DOHH2 (cell line): ENCODE data around the gene TFCP2L1.

Experiments
- H3F3A ChIP-seq: fragments of 200-600 bp; sonication (generic), shearing (Covaris generic); 2 replicates; pipeline ENCODE4 v1.6.0; 2016; ENCODE audit warnings: antibody characterized with exemption, mild to moderate bottlenecking; ENCODE audit not compliant: control insufficient read depth, insufficient read depth
- H3K27ac ChIP-seq: fragments of 200-600 bp; sonication (generic); 2 replicates; pipeline ENCODE4 v1.5.1; 2014; ENCODE audit warnings: low read depth, mild to moderate bottlenecking, low read length, moderate library complexity
- H3K27me3 ChIP-seq: fragments of 200-600 bp; sonication (generic); 2 replicates; pipeline ENCODE4 v1.6.1; 2014; ENCODE audit warnings: mild to moderate bottlenecking, low read length, mixed read lengths; ENCODE audit not compliant: control insufficient read depth
- H3K36me3 ChIP-seq: fragments of 200-600 bp; sonication (generic); 2 replicates; pipeline ENCODE4 v1.6.1; 2014; ENCODE audit warnings: mild to moderate bottlenecking, low read length, moderate library complexity, mixed read lengths; ENCODE audit not compliant: control insufficient read depth
- H3K4me1 ChIP-seq: fragments of 200-600 bp; sonication (generic); 2 replicates; pipeline ENCODE4 v1.6.1; 2014; ENCODE audit warnings: mild to moderate bottlenecking, low read length, mixed read lengths; ENCODE audit not compliant: control insufficient read depth
- H3K4me2 ChIP-seq: fragments of 200-600 bp; sonication (generic); 2 replicates; pipeline ENCODE4 v1.6.0; 2014; ENCODE audit warnings: mild to moderate bottlenecking, low read length, moderate library complexity
- H3K4me3 ChIP-seq: fragments of 200-600 bp; sonication (generic); 2 replicates; pipeline ENCODE4 v1.5.1; 2014; ENCODE audit warnings: mild to moderate bottlenecking, low read length, mixed read lengths
- H3K79me2 ChIP-seq: fragments of 200-600 bp; sonication (generic); 2 replicates; pipeline ENCODE4 v1.6.1; 2014; ENCODE audit warnings: mild to moderate bottlenecking, low read length, mixed read lengths; ENCODE audit not compliant: control insufficient read depth
- H3K9me2 ChIP-seq: fragments of 200-600 bp; sonication (generic); replicated peaks from 2 replicates; pipeline ENCODE4 v1.6.1; 2014; ENCODE audit warnings: mild to moderate bottlenecking, low read length, mixed read lengths; ENCODE audit not compliant: control insufficient read depth
- H3K9me3 ChIP-seq: fragments of 200-600 bp; sonication (generic); 2 replicates; pipeline ENCODE4 v1.6.1; 2014; ENCODE audit warnings: antibody characterized with exemption, low read length, mixed read lengths; ENCODE audit not compliant: control insufficient read depth, insufficient read depth
- H4K20me1 ChIP-seq: fragments of 200-600 bp; sonication (generic); 2 replicates; pipeline ENCODE4 v1.6.0; 2014; ENCODE audit warnings: low read depth, mild to moderate bottlenecking, antibody characterized with exemption, low read length, moderate library complexity; ENCODE audit not compliant: control insufficient read depth, insufficient read depth
- EZH2phosphoT487 ChIP-seq: fragments of 200-600 bp; sonication (generic); IDR thresholded peaks from 2 replicates; pipeline ENCODE4 v1.6.1; 2017; ENCODE audit warnings: borderline replicate concordance, mild to moderate bottlenecking, antibody characterized with exemption, low read length, moderate library complexity, mixed read lengths
- TF ChIP-seq, protein P1 (sequence below): fragments of 200-600 bp; sonication (generic); IDR thresholded peaks from one replicate; pipeline ENCODE4 v1.5.1; 2014; ENCODE audit warnings: antibody characterized with exemption, mild to moderate bottlenecking, low read depth, low read length; ENCODE audit not compliant: poor library complexity, severe bottlenecking

The TFCP2L1 gene

DNA sequence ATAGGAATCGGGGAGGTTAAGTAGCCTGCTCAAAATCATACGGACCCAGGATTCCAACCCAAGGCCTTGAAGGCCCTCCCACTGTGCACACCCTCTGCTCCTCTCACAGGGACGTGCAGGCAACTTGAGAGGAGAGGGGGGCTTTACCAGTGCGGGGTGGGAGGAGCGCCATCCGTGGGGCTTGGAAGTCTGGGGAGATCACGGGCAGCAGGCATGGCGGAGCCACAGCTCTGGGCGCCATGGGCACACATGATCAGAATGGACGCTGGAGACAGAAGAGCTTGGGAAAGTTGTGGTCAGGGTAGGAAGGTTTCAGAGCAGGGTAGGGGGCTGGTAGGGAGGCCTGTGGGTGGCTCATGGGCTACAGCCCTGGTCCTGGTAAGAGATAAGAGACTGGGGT, 70.7 kb downstream of the TFCP2L1 start:
- Histone ChIP-seq H3K4me1 (no peaks in the 10 kb centered on the region), H4K20me1 (no peaks in the 10 kb centered on the region), H3K27ac (no peak overlapping the region), H3F3A (no peaks in the 10 kb centered on the region), H3K4me3 (no peak overlapping the region), H3K4me2 (no peak overlapping the region), H3K27me3 (no peaks in the 10 kb centered on the region), H3K79me2 (no peaks in the 10 kb centered on the region), H3K36me3 (no peaks in the 10 kb centered on the region), H3K9me2 (no peaks in the 10 kb centered on the region), H3K9me3 (no peaks in the 10 kb centered on the region)
- TF ChIP-seq EZH2phosphoT487 = no peak

- no peaks in the 10 kb centered on the region for H3K79me2 ChIP-seq
- H3K27ac ChIP-seq = no peak overlapping the region
- no peaks in the 10 kb centered on the region for H3K9me3 ChIP-seq
- H3K4me3 ChIP-seq = no peak overlapping the region
- H3K27me3 ChIP-seq = no peaks in the 10 kb centered on the region
- H4K20me1 ChIP-seq = no peaks in the 10 kb centered on the region
- no peaks in the 10 kb centered on the region for H3K4me1 ChIP-seq
- H3K4me2 ChIP-seq = no peak overlapping the region
- H3K9me2 ChIP-seq = no peaks in the 10 kb centered on the region
- no peaks in the 10 kb centered on the region for H3F3A ChIP-seq
- TF ChIP-seq, protein P1, sequence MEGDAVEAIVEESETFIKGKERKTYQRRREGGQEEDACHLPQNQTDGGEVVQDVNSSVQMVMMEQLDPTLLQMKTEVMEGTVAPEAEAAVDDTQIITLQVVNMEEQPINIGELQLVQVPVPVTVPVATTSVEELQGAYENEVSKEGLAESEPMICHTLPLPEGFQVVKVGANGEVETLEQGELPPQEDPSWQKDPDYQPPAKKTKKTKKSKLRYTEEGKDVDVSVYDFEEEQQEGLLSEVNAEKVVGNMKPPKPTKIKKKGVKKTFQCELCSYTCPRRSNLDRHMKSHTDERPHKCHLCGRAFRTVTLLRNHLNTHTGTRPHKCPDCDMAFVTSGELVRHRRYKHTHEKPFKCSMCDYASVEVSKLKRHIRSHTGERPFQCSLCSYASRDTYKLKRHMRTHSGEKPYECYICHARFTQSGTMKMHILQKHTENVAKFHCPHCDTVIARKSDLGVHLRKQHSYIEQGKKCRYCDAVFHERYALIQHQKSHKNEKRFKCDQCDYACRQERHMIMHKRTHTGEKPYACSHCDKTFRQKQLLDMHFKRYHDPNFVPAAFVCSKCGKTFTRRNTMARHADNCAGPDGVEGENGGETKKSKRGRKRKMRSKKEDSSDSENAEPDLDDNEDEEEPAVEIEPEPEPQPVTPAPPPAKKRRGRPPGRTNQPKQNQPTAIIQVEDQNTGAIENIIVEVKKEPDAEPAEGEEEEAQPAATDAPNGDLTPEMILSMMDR = no peak
- TF ChIP-seq EZH2phosphoT487 = no peak
- no peaks in the 10 kb centered on the region for H3K36me3 ChIP-seq
Observed at GRCh38 chr2:121213386-121213785, 71.6 kb downstream of the TFCP2L1 start.

- H3K4me2 ChIP-seq = no peak overlapping the region
- no peaks in the 10 kb centered on the region for H3K27me3 ChIP-seq
- H3K79me2 ChIP-seq = no peaks in the 10 kb centered on the region
- no peaks in the 10 kb centered on the region for H3K36me3 ChIP-seq
- H3K4me3 ChIP-seq = no peak overlapping the region
- no peaks in the 10 kb centered on the region for H3K9me2 ChIP-seq
- H3K4me1 ChIP-seq = no peaks in the 10 kb centered on the region
- H3K9me3 ChIP-seq = no peaks in the 10 kb centered on the region
- no peaks in the 10 kb centered on the region for H4K20me1 ChIP-seq
- TF ChIP-seq, protein P1 = no peak
- TF ChIP-seq EZH2phosphoT487 = no peak
- H3F3A ChIP-seq = no peaks in the 10 kb centered on the region
- H3K27ac ChIP-seq = no peak overlapping the region
Observed at GRCh38 chr2:121212661-121213325, 72.2 kb downstream of the TFCP2L1 start.

DNA sequence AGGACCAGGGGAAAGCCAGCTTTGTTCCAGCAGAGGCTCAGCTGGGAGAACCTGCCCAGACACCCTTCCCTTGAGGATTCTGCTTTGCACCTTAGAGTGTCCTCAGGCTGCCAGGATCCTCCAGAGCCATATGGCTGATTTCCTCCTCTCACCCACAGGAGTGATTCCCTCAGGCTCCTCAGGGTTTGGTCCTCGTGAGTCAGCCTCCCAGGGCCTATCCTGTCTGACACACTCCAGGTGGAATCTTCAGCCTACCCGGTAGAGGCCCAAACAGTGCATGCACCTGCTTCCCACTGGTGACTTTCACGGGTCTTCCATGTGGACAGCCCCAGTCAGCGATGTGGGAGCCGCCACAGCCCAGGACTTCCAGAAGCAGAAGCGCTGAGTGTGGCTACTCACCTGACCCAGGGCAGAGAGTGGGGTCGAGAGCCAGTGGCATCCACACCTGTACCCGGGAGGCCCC, 73.3 kb downstream of the TFCP2L1 start:
- Histone ChIP-seq H3K9me2 (no peaks in the 10 kb centered on the region), H3F3A (no peaks in the 10 kb centered on the region), H4K20me1 (no peaks in the 10 kb centered on the region), H3K4me2 (no peak overlapping the region), H3K79me2 (no peaks in the 10 kb centered on the region), H3K9me3 (no peaks in the 10 kb centered on the region), H3K36me3 (no peaks in the 10 kb centered on the region), H3K27ac (no peak overlapping the region), H3K27me3 (no peaks in the 10 kb centered on the region), H3K4me3 (no peak overlapping the region), H3K4me1 (no peaks in the 10 kb centered on the region)
- TF ChIP-seq EZH2phosphoT487 = no peak
- TF ChIP-seq, protein P1 = no peak
